Fibroblast of mammary gland (primary cell): Measurements from ENCODE around the gene CDPF1.
"Not testable (repeated sequence)": the region's sequence is repeated elsewhere in the genome, so short reads cannot be mapped to it uniquely, and the experiment has no call there.

Experiments
- DNase-seq: peaks from one replicate; pipeline ENCODE4 v3.0.0-alpha.2; 2010; ENCODE audit warnings: low read depth
- H3K4me3 ChIP-seq: 2 replicates; pipeline ENCODE4 v1.5.1; 2011; ENCODE audit warnings: low read depth, mild to moderate bottlenecking, low read length, moderate library complexity; ENCODE audit not compliant: control insufficient read depth
- TF ChIP-seq, protein P1 (sequence below): conservative IDR thresholded peaks from 2 replicates; pipeline ENCODE4 v1.5.1; 2011; ENCODE audit warnings: low read depth, low read length, inconsistent platforms; ENCODE audit not compliant: control insufficient read depth, insufficient read depth

CDPF1 gene

DNA sequence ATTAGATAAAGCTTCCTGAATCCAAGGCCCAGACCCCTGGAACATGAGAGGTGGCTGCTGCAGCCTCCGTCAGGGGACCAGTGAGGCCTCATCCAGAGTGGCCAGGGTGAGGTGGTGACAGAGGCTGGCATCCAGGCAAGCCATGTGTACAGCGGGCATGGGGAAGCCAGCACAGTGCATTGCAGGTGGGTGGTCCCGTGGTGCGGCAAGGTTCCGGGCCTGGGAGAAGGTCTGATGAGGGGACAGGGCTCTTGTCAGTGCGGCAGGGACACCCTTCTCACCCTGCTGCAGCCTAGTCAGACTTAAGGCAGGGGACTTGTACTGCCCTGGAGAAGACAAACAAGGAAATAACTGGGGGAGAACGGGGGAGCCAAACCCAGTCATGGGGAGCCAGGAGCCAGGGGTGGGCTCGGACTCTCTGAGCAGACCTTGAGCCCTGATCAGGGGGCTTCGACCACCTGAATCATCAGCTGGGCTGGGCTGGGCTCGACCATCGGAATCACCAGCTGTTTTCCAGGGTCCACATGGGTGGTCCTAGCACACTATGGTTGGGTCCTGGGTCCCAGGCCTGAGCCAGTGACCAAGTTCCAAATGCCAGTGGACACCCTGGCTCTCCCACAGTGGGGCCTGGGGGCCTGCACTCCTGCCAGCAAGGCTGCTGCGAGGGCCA, 22.8 kb upstream of the CDPF1 start:
- DNase-seq, result no peak
- no peak overlapping the region for H3K4me3 ChIP-seq
- TF ChIP-seq, protein P1, sequence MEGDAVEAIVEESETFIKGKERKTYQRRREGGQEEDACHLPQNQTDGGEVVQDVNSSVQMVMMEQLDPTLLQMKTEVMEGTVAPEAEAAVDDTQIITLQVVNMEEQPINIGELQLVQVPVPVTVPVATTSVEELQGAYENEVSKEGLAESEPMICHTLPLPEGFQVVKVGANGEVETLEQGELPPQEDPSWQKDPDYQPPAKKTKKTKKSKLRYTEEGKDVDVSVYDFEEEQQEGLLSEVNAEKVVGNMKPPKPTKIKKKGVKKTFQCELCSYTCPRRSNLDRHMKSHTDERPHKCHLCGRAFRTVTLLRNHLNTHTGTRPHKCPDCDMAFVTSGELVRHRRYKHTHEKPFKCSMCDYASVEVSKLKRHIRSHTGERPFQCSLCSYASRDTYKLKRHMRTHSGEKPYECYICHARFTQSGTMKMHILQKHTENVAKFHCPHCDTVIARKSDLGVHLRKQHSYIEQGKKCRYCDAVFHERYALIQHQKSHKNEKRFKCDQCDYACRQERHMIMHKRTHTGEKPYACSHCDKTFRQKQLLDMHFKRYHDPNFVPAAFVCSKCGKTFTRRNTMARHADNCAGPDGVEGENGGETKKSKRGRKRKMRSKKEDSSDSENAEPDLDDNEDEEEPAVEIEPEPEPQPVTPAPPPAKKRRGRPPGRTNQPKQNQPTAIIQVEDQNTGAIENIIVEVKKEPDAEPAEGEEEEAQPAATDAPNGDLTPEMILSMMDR, result no peak

DNA sequence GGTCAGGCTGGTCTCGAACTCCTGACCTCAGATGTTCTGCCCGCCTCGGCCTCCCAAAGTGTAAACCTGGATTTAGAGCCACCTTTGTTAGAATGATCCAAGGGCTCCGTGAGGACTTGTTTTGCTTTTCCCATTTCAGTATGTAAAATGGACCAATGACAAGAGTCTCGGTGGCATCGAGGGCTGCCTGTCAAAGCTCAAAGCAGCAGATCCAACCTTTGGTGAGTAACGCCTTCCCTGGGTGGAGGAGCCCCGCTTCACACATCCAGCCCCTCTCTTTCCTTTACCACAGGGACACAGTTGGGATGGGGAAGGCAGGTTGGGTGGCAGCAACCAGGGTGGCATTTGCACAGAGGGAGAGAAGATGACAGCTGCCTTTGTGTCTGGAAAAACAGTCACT, 22.1 kb upstream of the CDPF1 start:
- no peak for DNase-seq
- TF ChIP-seq, protein P1, result no peak
- H3K4me3 ChIP-seq, result no peak overlapping the region

DNA sequence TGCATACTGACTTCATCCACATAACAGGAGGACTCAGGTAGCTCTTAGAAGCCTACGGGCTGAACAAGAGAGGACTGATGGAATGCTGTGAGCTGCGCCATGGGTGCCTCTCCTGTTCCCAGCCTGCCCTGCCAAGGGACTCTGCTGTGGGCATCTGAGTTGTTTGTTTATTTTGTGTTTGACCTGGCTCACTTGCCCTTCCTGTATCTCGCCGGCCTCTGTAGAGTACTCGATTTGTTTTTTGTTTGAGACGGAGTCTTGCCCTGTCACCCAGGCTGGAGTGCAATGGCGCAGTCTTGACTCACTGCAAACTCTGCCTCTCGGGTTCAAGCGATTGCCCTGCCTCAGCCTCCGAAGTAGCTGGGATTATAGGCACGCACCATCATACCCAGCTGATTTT, 19.5 kb upstream of the CDPF1 start:
- no peak overlapping the region for H3K4me3 ChIP-seq
- no peak for DNase-seq
- TF ChIP-seq, protein P1, result no peak

DNA sequence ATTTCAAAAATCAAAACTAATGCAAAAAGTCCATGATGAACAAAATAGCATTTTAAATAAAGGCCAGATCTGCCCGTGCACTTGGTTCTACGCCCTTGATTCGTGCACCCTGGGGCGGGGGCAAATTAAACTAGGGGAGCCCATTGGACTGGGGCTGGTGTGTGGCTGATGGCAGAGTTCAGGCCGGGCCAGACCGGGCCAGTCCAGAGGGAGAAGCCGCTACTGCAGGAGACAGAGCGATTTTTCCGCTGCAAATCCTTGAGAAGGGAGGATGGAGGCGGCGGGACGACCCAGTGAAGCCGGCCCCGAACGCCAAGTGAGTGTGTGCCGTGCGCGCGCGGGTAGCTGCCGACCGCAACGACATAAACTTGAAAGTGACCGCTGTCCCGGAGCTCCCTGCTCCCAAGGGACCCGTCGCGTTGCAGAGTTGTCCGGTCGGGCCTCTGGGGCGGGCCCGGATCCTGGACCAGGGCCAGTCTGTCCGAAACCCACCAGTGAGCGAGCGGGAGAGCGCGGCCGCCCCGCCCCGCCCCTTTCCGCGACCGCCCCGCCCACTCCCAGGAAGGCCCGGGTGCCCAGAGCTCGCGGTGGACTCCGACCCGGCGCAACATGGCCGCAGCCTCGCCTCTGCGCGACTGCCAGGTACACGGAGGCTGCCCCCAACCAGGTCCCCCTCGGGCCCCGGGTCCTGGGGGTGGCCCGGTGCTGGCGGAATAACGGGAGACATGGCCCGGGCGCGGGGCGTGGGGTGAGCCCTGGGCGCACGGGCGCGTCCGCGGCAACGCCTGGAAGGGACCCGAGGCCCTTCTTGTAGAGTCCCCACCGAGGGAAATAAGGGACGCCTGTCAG, 17.6 kb upstream of the CDPF1 start, which contains the start of gene TTC38:
Gene TTC38 (plus strand): TSS at position 578 of the 849 bp plus-strand sequence. CDS start 32 bp downstream, at position 610.
- TF ChIP-seq, protein P1, result no peak
- peak; percentile 63 for DNase-seq
- H3K4me3 ChIP-seq, result peak within 1 kb of the TSS; percentile 80

DNA sequence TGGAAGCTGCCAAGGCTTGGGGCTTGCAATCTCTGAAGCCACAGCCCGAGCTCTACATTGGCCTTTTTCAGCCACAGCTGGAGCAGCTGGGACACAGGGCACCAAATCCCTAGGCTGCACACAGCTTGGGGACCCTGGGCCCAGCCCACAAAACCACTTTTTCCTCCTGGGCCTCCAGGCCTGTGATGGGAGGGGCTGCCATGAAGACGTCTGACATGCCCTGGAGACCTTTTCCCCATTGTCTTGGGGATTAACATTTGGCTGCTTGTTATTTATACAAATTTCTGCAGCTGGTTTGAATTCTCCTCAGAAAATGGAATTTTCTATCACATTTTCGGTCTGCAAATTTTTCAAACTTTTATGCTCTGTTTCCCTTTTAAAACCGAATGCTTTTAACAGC, 15.5 kb upstream of the CDPF1 start:
- DNase-seq, H3K4me3 ChIP-seq: not testable (repeated sequence)

DNA sequence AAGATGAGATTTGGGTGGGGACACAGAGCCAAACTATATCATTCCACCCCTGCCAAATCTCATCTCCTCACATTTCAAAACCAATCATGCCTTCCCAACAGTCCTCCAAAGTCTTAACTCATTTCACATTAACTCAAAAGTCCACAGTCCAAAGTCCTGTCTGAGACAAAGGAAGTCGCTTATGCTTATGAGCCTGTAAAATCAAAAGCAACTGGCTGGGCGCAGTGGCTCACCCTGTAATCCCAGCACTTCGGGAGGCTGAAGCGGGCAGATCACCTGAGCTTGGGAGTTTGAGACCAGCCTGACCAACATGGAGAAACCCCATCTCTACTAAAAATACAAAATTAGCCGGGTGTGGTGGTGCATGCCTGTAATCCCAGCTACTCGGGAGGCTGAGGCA, 14.4 kb upstream of the CDPF1 start:
- not testable (repeated sequence) for H3K4me3 ChIP-seq, DNase-seq

DNA sequence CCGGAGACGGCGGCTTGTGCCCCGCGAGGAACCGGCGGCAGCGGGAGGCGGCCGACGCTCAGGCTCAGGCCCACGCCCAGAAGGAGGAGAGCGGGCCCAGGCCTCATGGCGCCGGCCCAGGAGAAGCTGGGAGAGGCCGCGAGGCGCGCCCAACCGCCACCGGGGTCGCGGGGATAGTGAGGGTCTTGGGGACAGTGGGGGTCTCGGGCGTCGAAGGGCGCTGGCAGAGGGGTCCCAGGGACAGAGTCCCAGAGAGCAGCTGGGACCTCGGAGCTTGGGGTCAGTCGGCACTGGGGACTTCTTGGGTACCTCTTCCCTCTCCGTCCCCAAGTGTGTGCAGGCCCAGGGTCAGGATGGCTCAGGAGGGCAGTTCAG, 13.1 kb upstream of the CDPF1 start, which contains the start of gene PKDREJ:
Gene PKDREJ (minus strand): TSS at position 128 of the 375 bp plus-strand sequence. CDS start 21 bp downstream, at position 107.
- H3K4me3 ChIP-seq, result no peak within 1 kb of the TSS
- TF ChIP-seq, protein P1, result no peak
- no peak for DNase-seq
